ENCODE measurements around the gene PLK3.
A peak's percentile ranks its signal among the peaks of the same experiment; 100 is the strongest.
"Not testable (repeated sequence)": the region's sequence is repeated elsewhere in the genome, so short reads cannot be mapped to it uniquely, and the experiment has no call there.

The PLK3 gene

DNA sequence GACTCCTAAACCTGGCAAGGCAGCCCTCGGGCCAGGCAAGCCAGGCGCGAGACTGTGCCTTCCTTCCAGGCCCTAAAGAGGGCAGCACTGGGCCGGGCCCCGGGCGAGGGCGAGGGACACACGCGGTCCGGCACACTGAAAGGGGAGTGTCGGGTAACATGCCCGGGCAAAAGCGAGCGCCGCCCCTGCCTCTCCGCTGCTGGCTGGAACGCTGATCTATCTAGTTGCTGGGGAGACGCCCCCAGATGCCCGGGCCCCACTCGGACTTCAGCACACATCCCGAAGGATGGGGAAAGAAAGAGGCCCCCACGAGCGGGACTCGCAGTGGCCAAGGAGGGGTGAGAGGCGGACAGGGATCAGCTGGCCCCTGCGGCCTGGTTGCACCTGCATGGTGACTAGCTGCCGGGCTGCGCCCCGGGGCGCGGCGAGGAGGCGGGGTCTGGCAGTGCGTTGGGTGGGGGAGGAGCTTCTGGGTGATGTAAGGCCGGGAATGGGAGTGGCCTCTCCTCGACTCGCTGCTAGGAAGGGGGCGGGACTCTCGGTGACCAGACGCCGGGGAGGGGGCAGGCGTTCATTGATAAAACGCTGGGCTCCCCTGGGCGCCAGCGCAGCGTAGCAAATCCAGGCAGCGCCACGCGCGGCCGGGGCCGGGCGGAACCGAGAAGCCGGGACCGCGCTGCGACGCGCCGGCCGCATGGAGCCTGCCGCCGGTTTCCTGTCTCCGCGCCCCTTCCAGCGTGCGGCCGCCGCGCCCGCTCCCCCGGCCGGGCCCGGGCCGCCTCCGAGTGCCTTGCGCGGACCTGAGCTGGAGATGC, at the start of gene PLK3:
Gene PLK3 (plus strand): TSS at position 608 of the 815 bp plus-strand sequence. CDS start 87 bp downstream, at position 695.
- peak; percentile 96 for DNase-seq (ENCODE audit: low read depth, low spot score)

DNA sequence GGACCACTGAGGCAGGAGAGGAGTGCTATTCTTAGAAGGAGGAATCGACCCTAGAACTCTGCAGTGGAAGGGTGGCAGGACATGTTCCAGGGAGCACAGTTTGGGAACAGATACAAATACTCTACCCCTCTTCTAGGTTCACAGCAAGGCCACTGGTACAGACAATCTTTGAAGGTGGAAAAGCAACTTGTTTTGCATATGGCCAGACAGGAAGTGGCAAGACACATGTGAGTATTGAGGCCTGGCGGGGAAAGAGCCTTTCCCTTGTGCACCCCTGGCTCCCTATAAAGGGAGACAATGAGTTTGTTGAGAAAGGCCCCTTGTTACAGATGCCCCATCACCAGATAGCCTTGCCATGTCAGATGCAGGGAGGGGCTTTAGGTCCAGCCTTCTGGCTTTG, 42.8 kb upstream of the PLK3 start:
- DNase-seq (ENCODE audit: low read depth, low spot score): no peak

DNA sequence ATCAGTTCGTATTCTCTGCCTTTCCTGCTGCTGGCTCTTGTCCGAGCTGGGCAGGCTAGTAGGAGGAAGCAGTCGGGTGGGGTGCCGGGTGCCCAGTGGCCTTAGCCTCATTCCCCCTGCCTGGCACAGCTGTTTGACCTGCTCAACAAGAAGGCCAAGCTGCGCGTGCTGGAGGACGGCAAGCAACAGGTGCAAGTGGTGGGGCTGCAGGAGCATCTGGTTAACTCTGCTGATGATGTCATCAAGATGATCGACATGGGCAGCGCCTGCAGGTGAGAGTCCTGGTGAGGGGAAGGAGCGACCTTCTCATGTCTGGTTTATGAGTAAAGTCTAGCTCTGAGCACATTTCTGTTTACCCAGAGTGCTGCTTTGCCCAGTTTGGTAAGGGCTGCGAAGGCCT, 41.1 kb upstream of the PLK3 start:
- no peak for DNase-seq (ENCODE audit: low read depth, low spot score)

GRCh38 chr1:44760876-44761275, 39.3 kb upstream of the PLK3 start:
- no peak for DNase-seq (ENCODE audit: low read depth, low spot score)

DNA sequence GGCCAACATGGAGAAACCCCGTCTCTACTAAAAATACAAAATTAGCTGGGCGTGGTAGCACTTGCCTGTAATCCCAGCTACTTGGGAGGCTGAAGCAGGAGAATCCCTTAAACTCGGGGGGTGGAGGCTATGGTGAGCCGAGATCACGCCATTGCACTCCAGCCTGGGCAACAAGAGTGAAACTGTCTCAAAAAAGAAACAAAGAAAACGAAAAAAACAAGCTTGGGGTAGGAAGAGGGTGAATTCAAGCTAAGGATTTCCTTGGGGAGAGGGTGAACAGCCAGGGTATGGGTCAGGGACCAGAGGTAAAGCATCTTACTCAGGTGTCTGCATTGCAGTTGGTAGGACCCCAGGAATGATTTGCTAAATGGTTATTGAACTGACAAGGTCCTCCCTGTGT, 33.8 kb upstream of the PLK3 start:
- DNase-seq (ENCODE audit: low read depth, low spot score): not testable (repeated sequence)

DNA sequence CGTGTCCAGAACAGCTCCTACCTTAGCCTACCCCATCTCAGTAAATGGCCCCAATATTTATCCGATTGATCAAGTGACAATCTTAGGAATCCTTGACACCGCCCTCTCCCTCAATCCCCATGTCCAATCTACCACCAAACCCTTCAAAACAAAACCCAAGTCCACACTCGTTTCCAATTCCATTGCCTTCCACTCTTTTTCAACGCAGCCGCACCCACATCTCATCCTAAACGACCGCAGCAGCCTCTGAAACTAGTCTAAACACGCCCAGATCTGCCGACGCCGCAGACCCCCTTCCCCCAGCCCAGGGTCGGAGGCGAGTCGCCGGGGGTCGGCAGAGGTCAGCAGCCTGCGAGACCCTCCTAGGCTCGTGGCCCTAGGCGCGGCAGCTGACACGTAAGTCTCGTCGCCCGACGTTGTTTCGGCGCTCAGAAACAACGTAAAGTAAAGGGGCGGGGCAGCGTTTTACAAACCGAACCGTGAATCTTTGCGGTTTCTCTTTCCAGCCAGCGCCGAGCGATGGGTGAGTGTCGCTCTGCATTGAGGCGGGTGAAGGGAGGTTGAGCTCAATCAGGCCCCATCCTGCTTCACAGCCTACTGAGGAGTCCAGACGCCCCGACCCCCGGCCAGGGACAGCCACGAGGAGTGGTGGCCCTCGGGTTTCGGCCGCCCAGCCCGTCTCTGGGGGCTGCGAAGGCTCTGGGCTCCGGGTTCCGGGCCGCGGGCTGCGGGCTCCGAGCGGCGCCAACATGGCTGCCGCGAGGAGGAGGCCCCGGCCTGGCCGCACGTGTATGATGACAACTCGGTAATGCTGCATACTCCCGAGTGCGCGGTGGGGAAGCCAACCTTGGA, 24.9 kb upstream of the PLK3 start, which contains the start of gene RPS8:
Gene RPS8 (plus strand): TSS at position 463 of the 852 bp plus-strand sequence. CDS start 57 bp downstream, at position 520.
- peak; percentile 86 for DNase-seq (ENCODE audit: low read depth, low spot score)

DNA sequence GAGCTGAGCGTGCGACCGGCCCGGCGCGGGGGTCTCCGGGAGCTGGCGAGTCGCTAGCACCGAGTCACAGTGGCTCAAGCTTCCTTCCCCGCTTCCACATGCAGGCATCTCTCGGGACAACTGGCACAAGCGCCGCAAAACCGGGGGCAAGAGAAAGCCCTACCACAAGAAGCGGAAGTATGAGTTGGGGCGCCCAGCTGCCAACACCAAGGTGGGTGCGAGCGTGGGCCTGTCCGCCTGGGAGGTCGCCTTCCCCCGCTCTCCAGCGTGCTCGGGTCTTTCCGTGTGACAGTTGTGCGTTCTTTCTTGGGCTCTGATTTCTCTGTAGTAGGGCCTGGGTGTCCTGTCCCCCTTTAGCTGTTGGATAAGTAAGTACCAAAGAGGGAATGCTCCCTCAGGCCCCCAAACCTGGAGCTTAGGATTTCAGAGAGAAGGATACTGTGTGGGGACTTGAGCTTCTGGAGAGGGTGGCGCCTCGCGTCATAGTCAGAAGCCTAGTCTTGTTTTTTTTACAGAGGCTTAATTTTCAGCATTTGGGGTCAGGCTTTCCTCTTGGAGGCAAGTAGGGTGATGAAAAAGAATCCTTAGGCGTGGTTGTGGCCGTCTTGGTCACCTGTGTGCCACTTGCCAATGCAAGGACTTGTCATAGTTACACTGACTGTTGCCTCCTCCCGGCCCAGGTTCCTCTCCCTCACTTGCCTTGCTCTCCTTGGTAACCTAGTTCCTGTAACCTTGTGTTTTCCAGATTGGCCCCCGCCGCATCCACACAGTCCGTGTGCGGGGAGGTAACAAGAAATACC, 24.0 kb upstream of the PLK3 start:
- DNase-seq (ENCODE audit: low read depth, low spot score): no peak

DNA sequence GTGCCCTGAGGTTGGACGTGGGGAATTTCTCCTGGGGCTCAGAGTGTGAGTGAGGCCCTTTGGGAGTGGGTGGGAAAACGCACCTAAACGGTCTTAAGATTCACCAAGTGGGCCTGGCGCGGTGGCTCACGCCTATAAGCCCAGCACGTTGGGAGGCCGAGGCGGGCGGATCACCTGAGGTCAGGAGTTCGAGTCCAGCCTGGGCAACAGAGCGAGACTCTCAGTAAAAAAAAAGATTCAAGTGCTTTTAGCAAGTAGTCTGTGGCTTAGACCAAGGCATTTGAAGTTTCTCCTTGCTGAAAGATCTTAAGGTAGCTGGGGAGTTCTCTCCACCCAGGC, 23.5 kb upstream of the PLK3 start:
- DNase-seq (ENCODE audit: low read depth, low spot score): no peak

DNA sequence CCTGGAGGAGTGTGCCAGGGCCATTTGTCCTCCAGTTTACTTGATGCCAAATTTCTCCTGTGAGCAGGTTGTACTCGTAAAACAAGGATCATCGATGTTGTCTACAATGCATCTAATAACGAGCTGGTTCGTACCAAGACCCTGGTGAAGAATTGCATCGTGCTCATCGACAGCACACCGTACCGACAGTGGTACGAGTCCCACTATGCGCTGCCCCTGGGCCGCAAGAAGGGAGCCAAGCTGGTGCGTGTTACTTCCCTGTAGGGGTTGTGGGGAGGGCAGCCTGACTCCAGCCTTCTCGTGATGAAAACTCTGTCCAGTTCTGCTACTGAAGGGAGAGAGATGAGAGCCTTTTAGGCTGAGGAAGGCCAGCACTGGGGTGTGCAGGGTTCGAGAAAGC, 22.6 kb upstream of the PLK3 start:
- DNase-seq (ENCODE audit: low read depth, low spot score): no peak

- DNase-seq (ENCODE audit: low read depth, low spot score): no peak
Measured at GRCh38 chr1:44777969-44778635, 22.1 kb upstream of the PLK3 start.

DNA sequence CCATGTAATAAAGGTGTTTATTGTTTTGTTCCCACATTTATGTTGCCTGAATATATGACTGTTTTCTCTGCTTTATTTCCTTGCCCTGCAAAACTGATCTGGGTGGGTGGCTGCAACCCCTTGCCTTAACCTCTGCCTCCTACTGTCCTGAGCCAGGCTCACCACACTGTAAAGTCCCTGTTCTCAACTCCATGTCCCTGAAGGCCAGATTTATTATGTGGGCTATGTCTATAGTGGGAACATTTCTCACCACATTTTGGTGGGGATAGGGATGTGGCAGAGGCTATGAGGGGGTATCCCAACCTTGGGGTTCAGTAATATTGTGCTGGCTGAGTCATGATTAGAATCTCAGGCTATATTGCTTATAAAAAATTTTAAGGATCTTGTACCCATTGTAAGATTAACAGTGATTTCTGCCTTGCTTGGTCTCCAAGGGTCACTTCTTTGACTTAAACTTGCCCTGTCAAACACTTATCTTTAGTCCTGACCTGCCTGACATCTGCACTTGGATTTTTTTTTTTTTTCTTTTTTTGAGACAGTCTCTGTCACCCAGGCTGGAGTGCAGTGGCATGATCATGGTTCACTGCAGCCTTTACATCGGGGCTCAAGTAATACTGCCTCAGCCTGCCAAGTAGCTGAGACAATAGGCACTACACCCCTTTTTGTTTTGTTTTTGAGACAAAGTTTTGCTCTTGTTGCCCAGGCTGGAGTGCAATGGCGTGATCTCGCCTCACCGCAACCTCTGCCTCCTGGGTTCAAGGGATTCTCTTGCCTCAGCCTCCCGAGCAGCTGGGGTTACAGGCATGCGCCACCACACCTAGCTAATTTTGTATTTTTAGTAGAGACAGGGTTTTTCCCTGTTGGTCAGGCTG, 21.2 kb upstream of the PLK3 start:
- DNase-seq (ENCODE audit: low read depth, low spot score): no peak

- DNase-seq (ENCODE audit: low read depth, low spot score): no peak
Measured at GRCh38 chr1:44780583-44781121, 19.5 kb upstream of the PLK3 start.

- no peak for DNase-seq (ENCODE audit: low read depth, low spot score)
Measured at GRCh38 chr1:44783697-44784093, 16.5 kb upstream of the PLK3 start.

GRCh38 chr1:44784094-44785028, 15.8 kb upstream of the PLK3 start:
- DNase-seq (ENCODE audit: low read depth, low spot score): no peak

- DNase-seq (ENCODE audit: low read depth, low spot score): no peak
Measured at GRCh38 chr1:44785029-44785380, 15.2 kb upstream of the PLK3 start.

- no peak for DNase-seq (ENCODE audit: low read depth, low spot score)
Measured at GRCh38 chr1:44785501-44786137, 14.6 kb upstream of the PLK3 start.

DNA sequence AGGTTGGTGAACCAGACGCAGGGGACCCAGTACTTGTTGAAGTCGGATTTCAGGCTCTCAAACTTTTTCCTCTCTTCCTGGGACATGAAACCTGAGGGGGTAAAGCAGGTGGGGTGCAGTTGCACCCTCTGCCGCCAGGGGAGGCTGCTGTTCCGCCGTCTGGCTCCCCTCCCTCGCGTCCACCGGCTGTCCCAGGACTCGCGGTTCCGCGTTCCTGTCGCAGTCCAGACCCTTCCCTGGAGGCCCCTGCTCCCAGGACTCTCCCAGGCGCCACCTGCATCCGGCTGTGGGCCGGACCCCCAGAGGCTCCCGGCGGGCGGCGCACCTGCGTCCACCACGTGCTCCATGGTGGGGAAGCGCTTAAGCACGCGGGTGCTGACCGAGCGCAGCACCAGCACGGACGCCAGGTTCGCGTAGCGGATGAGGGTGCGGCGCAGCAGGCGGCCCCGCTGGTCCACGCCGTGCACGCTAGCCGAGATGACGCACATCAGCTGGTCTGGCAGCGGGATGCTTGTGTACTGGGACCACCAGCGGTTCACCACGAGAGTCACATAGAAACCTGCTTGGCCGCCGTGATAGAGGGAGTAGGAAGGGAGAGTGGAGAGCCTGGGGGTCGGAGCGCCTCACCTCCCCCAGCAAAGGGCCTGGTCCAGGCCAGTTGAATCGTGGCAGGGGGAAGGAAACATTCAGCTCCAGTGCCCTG, 13.9 kb upstream of the PLK3 start:
- DNase-seq (ENCODE audit: low read depth, low spot score): no peak

DNA sequence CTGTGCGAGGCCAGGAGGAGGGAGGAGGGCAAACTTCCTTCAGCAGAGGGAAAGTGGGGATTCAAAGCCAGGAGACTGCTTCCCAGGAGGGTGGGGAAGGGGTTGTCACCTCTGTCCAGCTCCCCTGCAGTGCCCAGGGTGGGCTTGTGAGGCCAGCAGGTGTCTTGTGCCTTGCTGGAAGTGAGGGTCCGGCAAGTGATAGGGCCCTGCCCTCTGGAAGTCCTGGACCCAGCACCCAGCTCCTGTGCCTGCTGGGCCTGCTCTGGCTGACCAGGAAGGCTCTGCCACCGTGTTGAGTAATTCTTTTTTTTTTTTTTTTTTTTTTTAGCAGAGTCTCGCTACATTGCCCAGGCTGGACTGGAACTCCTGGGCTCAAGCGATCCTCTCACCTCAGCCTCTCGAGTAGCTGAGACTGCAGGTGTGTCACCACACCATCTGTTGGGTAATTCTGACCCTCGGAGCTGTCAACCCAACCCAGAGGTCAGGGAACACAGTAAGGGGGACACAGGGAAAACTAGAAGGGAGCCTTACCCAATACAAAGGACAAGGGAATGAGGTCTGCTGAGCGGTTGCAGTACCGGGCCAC, 13.2 kb upstream of the PLK3 start:
- DNase-seq (ENCODE audit: low read depth, low spot score): no peak
